ENCODE results near the gene OSBPL2.

DNA sequence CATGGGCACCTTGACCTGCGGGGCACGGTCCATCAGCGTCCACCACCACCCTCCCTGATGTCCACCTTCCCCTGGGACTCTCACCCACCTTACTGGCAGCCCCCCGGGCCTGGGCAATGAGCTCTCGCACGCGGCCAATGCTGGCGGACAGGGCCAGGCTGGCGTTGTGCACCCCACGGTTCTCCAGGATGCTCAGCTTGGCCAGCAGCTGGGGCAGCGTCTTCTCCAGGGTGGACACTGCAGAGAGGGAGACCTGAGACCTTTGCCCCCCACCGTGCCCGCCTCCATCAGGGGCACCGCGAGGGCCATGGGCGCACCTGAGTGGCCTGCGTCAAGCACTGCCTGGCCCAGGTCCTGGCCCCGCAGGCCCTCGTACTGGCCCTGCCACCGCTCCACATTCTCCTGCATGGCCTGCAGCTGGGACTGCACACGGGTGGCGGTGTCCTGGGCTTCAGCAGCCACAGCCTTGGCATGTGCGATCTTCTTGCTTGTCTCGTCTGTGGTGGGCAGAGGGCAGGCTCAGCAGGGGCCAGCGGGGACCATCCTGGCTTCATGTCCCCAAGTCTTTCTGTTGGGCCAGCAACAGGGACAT lies 76.5 kb downstream of the OSBPL2 start:
- no peak for TF ChIP-seq POLR2A (IDR thresholded peaks at IDR 0.05)
- TF ChIP-seq, protein P1, sequence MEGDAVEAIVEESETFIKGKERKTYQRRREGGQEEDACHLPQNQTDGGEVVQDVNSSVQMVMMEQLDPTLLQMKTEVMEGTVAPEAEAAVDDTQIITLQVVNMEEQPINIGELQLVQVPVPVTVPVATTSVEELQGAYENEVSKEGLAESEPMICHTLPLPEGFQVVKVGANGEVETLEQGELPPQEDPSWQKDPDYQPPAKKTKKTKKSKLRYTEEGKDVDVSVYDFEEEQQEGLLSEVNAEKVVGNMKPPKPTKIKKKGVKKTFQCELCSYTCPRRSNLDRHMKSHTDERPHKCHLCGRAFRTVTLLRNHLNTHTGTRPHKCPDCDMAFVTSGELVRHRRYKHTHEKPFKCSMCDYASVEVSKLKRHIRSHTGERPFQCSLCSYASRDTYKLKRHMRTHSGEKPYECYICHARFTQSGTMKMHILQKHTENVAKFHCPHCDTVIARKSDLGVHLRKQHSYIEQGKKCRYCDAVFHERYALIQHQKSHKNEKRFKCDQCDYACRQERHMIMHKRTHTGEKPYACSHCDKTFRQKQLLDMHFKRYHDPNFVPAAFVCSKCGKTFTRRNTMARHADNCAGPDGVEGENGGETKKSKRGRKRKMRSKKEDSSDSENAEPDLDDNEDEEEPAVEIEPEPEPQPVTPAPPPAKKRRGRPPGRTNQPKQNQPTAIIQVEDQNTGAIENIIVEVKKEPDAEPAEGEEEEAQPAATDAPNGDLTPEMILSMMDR (IDR thresholded peaks at IDR 0.05 in 8 of 11, conservative IDR thresholded peaks at IDR 0.05 in 3 of 11): no peak
- peak in 1 of 3 donors; percentile 43 for TF ChIP-seq POLR2AphosphoS5 (IDR thresholded peaks at IDR 0.05)

Data from spleen (tissue), 7 donors.